GM12878 (cell line): Measurements from ENCODE around the gene CANX. TPM values are rescaled to one million over a fixed set of nuclear protein-coding genes. Genes with fewer than 3 reads are reported as not detected.

ENCODE experiments used
- ESRRA ChIP-seq: IDR thresholded peaks from 2 replicates; pipeline ENCODE4 v1.6.1; 2012; ENCODE audit warnings: mild to moderate bottlenecking, low read length, improper control_type of control experiment
- GATAD2B ChIP-seq: fragments of 450-650 bp; conservative IDR thresholded peaks from 2 replicates; pipeline ENCODE4 v1.6.1; 2017; ENCODE audit warnings: low read depth, mild to moderate bottlenecking, moderate library complexity
- HDAC6 ChIP-seq: fragments of 200-600 bp; sonication (generic); IDR thresholded peaks from one replicate; pipeline ENCODE4 v1.8.0; 2017; ENCODE audit warnings: antibody characterized with exemption; ENCODE audit not compliant: unreplicated experiment
- IRF4 ChIP-seq: IDR thresholded peaks from 2 replicates; pipeline ENCODE4 v1.6.1; 2011; ENCODE audit warnings: low read depth, low read length
- JUND ChIP-seq: IDR thresholded peaks from 2 replicates; pipeline ENCODE4 v1.6.1; 2012; ENCODE audit warnings: low read depth, mild to moderate bottlenecking, low read length, improper control_type of control experiment, moderate library complexity
- KDM1A ChIP-seq: fragments of 200-600 bp; sonication (generic); IDR thresholded peaks from 2 replicates; pipeline ENCODE4 v1.6.1; 2016; ENCODE audit warnings: borderline replicate concordance
- MYB ChIP-seq: fragments of 150-350 bp; IDR thresholded peaks from 2 replicates; pipeline ENCODE4 v1.6.1; 2014; ENCODE audit warnings: mild to moderate bottlenecking, low read depth, low read length, borderline replicate concordance
- NRF1 ChIP-seq: conservative IDR thresholded peaks from 2 replicates; pipeline ENCODE4 v1.6.1; 2011; ENCODE audit warnings: mild to moderate bottlenecking, low read depth, low read length, improper control_type of control experiment
- RCOR1 ChIP-seq: conservative IDR thresholded peaks from 2 replicates; pipeline ENCODE4 v1.6.1; 2012; ENCODE audit warnings: low read depth, low read length, improper control_type of control experiment
- RUNX3 ChIP-seq: IDR thresholded peaks from 2 replicates; pipeline ENCODE4 v1.6.1; 2012; ENCODE audit warnings: low read length, inconsistent platforms
- SP1 ChIP-seq: IDR thresholded peaks from one replicate; pipeline ENCODE4 v1.6.1; 2011; ENCODE audit warnings: low read depth, low read length
- STAT1 ChIP-seq: fragments of 450-650 bp; conservative IDR thresholded peaks from 2 replicates; pipeline ENCODE4 v1.6.1; 2014; ENCODE audit warnings: antibody characterized with exemption, mild to moderate bottlenecking
- ZBED1 ChIP-seq: IDR thresholded peaks from 2 replicates; pipeline ENCODE4 v1.6.1; 2016; ENCODE audit warnings: borderline replicate concordance
- polyA plus RNA-seq, 11 experiments: library from polyadenylated mRNA; depleted of rRNA in 4 of 11; unstranded in 6 of 11; stranded (reverse) in 5 of 11; fragments of >200 nt; fragmentation: Nextera tagmentation in 4 of 11; fragmentation: Illumina TruSeq in 1 of 11; extraction: Ambion mirVana in 4 of 11; extraction: Trizol in 1 of 11; gene quantifications; 1 replicate in 1 of 11; 2 replicates in 10 of 11; pipeline versions ENCODE4 v1.2.1 to v1.2.3, GENCODE V29; 2011 to 2016; ENCODE audit warnings: inconsistent platforms in 2 of 11, missing spikeins in 2 of 11, low read depth in 1 of 11
- total RNA-seq, 4 experiments: library from RNA; depleted of rRNA in 3 of 4; stranded (reverse); fragments of >200 nt in 3 of 4; fragmentation: Illumina TruSeq in 1 of 4; extraction: Trizol in 1 of 4; gene quantifications; 2 replicates each; pipeline versions ENCODE4 v1.2.1 to v1.2.3, GENCODE V29; 2013 to 2021
- TF ChIP-seq, protein P1 (sequence below): IDR thresholded peaks from 2 replicates; pipeline ENCODE4 v1.6.1; 2012; ENCODE audit warnings: low read length, inconsistent platforms
- TF ChIP-seq, protein P2 (sequence below): fragments of 450-650 bp; IDR thresholded peaks from 2 replicates; pipeline ENCODE4 v1.6.1; 2017; ENCODE audit warnings: mild to moderate bottlenecking, moderate library complexity
- TF ChIP-seq, protein P3 (sequence below): fragments of 450-650 bp; IDR thresholded peaks from 2 replicates; pipeline ENCODE4 v1.6.1; 2017; ENCODE audit warnings: mild to moderate bottlenecking
- TF ChIP-seq, protein P4 (sequence below): fragments of 450-650 bp; formaldehyde crosslinking; IDR thresholded peaks from 2 replicates; pipeline ENCODE4 v1.5.0; 2022; ENCODE audit warnings: mild to moderate bottlenecking, missing genetic modification characterization
- TF ChIP-seq, protein P5 (sequence below): fragments of 450-650 bp; IDR thresholded peaks from 2 replicates; pipeline ENCODE4 v1.6.1; 2016; ENCODE audit warnings: mild to moderate bottlenecking

The CANX gene
- total and polyA plus RNA-seq, 10 of the 15 experiments (the other 5 are each of a cell fraction or from before 2014, with no cell fraction given): 78.2 to 602 (median 412) TPM

DNA sequence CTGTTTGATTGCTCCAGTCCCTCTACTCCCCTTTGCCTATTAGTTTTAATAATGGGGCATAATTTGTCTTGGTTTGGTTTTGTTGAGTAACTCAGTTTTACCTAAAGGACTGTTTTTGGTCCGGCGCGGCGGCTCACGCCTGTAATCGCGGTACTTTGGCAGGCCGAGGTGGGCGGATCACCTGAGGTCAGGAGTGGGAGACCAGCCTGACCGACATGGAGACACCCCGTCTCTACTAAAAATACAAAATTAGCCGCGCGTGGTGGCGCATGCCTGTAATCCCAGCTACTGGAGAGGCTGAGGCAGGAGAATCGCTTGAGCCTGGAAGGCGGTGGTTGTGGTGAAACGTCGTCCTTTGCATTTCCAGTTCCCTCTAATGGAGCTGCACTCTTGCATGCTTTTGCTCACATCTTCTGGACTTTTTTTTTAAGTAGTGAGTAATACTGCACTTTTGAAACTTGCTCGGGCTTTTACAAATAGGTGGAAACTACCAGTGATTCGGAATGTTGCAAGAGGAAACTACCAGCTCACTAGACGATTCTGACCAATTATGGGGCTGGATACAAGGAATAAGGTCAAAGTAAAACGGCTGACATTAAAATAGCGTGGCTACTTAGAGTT is 33.1 kb downstream of the CANX start (continued):
- TF ChIP-seq, protein P1, sequence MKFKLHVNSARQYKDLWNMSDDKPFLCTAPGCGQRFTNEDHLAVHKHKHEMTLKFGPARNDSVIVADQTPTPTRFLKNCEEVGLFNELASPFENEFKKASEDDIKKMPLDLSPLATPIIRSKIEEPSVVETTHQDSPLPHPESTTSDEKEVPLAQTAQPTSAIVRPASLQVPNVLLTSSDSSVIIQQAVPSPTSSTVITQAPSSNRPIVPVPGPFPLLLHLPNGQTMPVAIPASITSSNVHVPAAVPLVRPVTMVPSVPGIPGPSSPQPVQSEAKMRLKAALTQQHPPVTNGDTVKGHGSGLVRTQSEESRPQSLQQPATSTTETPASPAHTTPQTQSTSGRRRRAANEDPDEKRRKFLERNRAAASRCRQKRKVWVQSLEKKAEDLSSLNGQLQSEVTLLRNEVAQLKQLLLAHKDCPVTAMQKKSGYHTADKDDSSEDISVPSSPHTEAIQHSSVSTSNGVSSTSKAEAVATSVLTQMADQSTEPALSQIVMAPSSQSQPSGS: peak; percentile 34; the same call in 1 of the 2 replicates
- TF ChIP-seq MYB: no peak
- peak; percentile 2; the same call in 1 of the 2 replicates for TF ChIP-seq ZBED1
- TF ChIP-seq KDM1A: no peak
- peak; percentile 71 for TF ChIP-seq RUNX3
- TF ChIP-seq, protein P2, sequence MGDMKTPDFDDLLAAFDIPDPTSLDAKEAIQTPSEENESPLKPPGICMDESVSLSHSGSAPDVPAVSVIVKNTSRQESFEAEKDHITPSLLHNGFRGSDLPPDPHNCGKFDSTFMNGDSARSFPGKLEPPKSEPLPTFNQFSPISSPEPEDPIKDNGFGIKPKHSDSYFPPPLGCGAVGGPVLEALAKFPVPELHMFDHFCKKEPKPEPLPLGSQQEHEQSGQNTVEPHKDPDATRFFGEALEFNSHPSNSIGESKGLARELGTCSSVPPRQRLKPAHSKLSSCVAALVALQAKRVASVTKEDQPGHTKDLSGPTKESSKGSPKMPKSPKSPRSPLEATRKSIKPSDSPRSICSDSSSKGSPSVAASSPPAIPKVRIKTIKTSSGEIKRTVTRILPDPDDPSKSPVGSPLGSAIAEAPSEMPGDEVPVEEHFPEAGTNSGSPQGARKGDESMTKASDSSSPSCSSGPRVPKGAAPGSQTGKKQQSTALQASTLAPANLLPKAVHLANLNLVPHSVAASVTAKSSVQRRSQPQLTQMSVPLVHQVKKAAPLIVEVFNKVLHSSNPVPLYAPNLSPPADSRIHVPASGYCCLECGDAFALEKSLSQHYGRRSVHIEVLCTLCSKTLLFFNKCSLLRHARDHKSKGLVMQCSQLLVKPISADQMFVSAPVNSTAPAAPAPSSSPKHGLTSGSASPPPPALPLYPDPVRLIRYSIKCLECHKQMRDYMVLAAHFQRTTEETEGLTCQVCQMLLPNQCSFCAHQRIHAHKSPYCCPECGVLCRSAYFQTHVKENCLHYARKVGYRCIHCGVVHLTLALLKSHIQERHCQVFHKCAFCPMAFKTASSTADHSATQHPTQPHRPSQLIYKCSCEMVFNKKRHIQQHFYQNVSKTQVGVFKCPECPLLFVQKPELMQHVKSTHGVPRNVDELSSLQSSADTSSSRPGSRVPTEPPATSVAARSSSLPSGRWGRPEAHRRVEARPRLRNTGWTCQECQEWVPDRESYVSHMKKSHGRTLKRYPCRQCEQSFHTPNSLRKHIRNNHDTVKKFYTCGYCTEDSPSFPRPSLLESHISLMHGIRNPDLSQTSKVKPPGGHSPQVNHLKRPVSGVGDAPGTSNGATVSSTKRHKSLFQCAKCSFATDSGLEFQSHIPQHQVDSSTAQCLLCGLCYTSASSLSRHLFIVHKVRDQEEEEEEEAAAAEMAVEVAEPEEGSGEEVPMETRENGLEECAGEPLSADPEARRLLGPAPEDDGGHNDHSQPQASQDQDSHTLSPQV: no peak
- TF ChIP-seq, protein P3, sequence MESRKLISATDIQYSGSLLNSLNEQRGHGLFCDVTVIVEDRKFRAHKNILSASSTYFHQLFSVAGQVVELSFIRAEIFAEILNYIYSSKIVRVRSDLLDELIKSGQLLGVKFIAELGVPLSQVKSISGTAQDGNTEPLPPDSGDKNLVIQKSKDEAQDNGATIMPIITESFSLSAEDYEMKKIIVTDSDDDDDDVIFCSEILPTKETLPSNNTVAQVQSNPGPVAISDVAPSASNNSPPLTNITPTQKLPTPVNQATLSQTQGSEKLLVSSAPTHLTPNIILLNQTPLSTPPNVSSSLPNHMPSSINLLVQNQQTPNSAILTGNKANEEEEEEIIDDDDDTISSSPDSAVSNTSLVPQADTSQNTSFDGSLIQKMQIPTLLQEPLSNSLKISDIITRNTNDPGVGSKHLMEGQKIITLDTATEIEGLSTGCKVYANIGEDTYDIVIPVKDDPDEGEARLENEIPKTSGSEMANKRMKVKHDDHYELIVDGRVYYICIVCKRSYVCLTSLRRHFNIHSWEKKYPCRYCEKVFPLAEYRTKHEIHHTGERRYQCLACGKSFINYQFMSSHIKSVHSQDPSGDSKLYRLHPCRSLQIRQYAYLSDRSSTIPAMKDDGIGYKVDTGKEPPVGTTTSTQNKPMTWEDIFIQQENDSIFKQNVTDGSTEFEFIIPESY: 0 out of 2 replicates have a peak, but pooled peaks have one; percentile 56
- no peak for TF ChIP-seq HDAC6
- TF ChIP-seq GATAD2B: no peak
- no peak for TF ChIP-seq STAT1
- TF ChIP-seq ESRRA: no peak
- no peak for TF ChIP-seq NRF1
- TF ChIP-seq, protein P4, sequence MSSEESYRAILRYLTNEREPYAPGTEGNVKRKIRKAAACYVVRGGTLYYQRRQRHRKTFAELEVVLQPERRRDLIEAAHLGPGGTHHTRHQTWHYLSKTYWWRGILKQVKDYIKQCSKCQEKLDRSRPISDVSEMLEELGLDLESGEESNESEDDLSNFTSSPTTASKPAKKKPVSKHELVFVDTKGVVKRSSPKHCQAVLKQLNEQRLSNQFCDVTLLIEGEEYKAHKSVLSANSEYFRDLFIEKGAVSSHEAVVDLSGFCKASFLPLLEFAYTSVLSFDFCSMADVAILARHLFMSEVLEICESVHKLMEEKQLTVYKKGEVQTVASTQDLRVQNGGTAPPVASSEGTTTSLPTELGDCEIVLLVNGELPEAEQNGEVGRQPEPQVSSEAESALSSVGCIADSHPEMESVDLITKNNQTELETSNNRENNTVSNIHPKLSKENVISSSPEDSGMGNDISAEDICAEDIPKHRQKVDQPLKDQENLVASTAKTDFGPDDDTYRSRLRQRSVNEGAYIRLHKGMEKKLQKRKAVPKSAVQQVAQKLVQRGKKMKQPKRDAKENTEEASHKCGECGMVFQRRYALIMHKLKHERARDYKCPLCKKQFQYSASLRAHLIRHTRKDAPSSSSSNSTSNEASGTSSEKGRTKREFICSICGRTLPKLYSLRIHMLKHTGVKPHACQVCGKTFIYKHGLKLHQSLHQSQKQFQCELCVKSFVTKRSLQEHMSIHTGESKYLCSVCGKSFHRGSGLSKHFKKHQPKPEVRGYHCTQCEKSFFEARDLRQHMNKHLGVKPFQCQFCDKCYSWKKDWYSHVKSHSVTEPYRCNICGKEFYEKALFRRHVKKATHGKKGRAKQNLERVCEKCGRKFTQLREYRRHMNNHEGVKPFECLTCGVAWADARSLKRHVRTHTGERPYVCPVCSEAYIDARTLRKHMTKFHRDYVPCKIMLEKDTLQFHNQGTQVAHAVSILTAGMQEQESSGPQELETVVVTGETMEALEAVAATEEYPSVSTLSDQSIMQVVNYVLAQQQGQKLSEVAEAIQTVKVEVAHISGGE (CRISPR knock-in tag): no peak
- no peak for TF ChIP-seq SP1
- no peak for TF ChIP-seq JUND
- TF ChIP-seq, protein P5, sequence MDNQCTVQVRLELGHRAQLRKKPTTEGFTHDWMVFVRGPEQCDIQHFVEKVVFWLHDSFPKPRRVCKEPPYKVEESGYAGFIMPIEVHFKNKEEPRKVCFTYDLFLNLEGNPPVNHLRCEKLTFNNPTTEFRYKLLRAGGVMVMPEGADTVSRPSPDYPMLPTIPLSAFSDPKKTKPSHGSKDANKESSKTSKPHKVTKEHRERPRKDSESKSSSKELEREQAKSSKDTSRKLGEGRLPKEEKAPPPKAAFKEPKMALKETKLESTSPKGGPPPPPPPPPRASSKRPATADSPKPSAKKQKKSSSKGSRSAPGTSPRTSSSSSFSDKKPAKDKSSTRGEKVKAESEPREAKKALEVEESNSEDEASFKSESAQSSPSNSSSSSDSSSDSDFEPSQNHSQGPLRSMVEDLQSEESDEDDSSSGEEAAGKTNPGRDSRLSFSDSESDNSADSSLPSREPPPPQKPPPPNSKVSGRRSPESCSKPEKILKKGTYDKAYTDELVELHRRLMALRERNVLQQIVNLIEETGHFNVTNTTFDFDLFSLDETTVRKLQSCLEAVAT: 0 out of 2 replicates have a peak, but pooled peaks have one; percentile 56
- TF ChIP-seq RCOR1: no peak
- TF ChIP-seq IRF4: no peak
